Measurements from ENCODE around the gene PER1. TPM values are rescaled to one million over a fixed set of nuclear protein-coding genes. Genes with fewer than 3 reads are reported as not detected.

PER1 gene
- total RNA-seq, 4 donors from 2014 or later: 85.2 to 148 (median 137) TPM

- H3K9me3 ChIP-seq: no peaks in the 10 kb centered on the region
- TF ChIP-seq CTCF (IDR thresholded peaks at IDR 0.05) (no peak), POLR2A (IDR thresholded peaks at IDR 0.05) (no peak)
- H3K4me1 ChIP-seq: peaks cover 19 to 35% of the 10 kb centered on the region in 2 donors
- H3K27ac ChIP-seq: peak overlapping the region; percentile 69 to 93 (median 86)
- no peaks in the 10 kb centered on the region for H3K27me3 ChIP-seq
- no peak overlapping the region for H3K4me3 ChIP-seq (replicated peaks in 1 of 3)
- intact Hi-C loops (cut with DNase I): no loop called here
- WGBS, 2 donors: 1 to 2% methylated on average over 7 of the region's 7 CpGs
- no peak for DNase-seq
- H3K36me3 ChIP-seq: peaks cover 39 to 42% of the 10 kb centered on the region in 2 donors
These were observed 13.9 kb downstream of the PER1 start for GRCh38 chr17:8138374-8138671.

GRCh38 chr17:8137645-8138373 lies 14.4 kb downstream of the PER1 start:
- 25 to 32% methylated on average over 21 of the region's 21 CpGs for WGBS, 2 donors
- Histone ChIP-seq H3K27ac (peak overlapping the region; percentile 69 to 93 (median 86)), H3K9me3 (no peaks in the 10 kb centered on the region), H3K27me3 (no peaks in the 10 kb centered on the region), H3K36me3 (peaks cover 34 to 37% of the 10 kb centered on the region in 2 donors), H3K4me1 (peaks cover 19 to 35% of the 10 kb centered on the region in 2 donors), H3K4me3 (replicated peaks in 1 of 3) (no peak overlapping the region)
- TF ChIP-seq CTCF (IDR thresholded peaks at IDR 0.05) (no peak), POLR2A (IDR thresholded peaks at IDR 0.05) (peak in 1 of 2 donors; percentile 7)
- DNase-seq: peak; percentile 59 to 60
- intact Hi-C loops (cut with DNase I): no loop called here

GRCh38 chr17:8133941-8134340 lies 18.3 kb downstream of the PER1 start:
- WGBS, 2 donors: 90 to 94% methylated on average over 4 of the region's 4 CpGs
- no peak overlapping the region for H3K4me3 ChIP-seq (replicated peaks in 1 of 3)
- H3K27ac ChIP-seq: no peak overlapping the region
- peaks cover 9 to 10% of the 10 kb centered on the region in 2 donors for H3K4me1 ChIP-seq
- H3K36me3 ChIP-seq: no peaks in the 10 kb centered on the region
- intact Hi-C loops (cut with DNase I): no loop called here
- TF ChIP-seq CTCF (IDR thresholded peaks at IDR 0.05) (no peak), POLR2A (IDR thresholded peaks at IDR 0.05) (no peak)
- DNase-seq: no peak
- no peaks in the 10 kb centered on the region for H3K27me3 ChIP-seq
- H3K9me3 ChIP-seq: no peaks in the 10 kb centered on the region

GRCh38 chr17:8133399-8133798 lies 18.8 kb downstream of the PER1 start:
- TF ChIP-seq CTCF (IDR thresholded peaks at IDR 0.05) (no peak), POLR2A (IDR thresholded peaks at IDR 0.05) (no peak)
- Histone ChIP-seq H3K27me3 (no peaks in the 10 kb centered on the region), H3K4me1 (peaks cover 8 to 9% of the 10 kb centered on the region in 2 donors), H3K36me3 (no peaks in the 10 kb centered on the region), H3K9me3 (no peaks in the 10 kb centered on the region), H3K27ac (no peak overlapping the region), H3K4me3 (replicated peaks in 1 of 3) (no peak overlapping the region)
- no peak for DNase-seq
- WGBS, 2 donors: 65 to 70% methylated on average over 12 of the region's 12 CpGs
- intact Hi-C loops (cut with DNase I): no loop called here

GRCh38 chr17:8131844-8132441 lies 20.3 kb downstream of the PER1 start:
- TF ChIP-seq CTCF (IDR thresholded peaks at IDR 0.05) (no peak), POLR2A (IDR thresholded peaks at IDR 0.05) (no peak)
- intact Hi-C loops (cut with DNase I): no loop called here

More at GRCh38 chr17:8131844-8132441, 20.3 kb downstream of the PER1 start:
- no peaks in the 10 kb centered on the region for H3K9me3 ChIP-seq
- H3K4me3 ChIP-seq (replicated peaks in 1 of 3): no peak overlapping the region
- 78 to 85% methylated on average over 3 of the region's 3 CpGs for WGBS, 2 donors
- peaks cover 0 to 5% of the 10 kb centered on the region in 2 donors for H3K4me1 ChIP-seq
- H3K27me3 ChIP-seq: no peaks in the 10 kb centered on the region
- H3K27ac ChIP-seq: no peak overlapping the region
- DNase-seq: no peak
- H3K36me3 ChIP-seq: no peaks in the 10 kb centered on the region

All from thyroid gland (tissue), 4 donors.